Measurements from ENCODE around the gene SPG11. TPM values are rescaled to one million over a fixed set of nuclear protein-coding genes. Genes with fewer than 3 reads are reported as not detected.

The SPG11 gene
- total RNA-seq, 1 experiment from 2014 or later: 50.5 TPM

- DNase-seq (ENCODE audit: low read depth): no peak
Observed at GRCh38 chr15:44529864-44530604, 133.4 kb downstream of the SPG11 start.

- DNase-seq (ENCODE audit: low read depth): no peak
Observed at GRCh38 chr15:44527241-44527640, 136.2 kb downstream of the SPG11 start.

GRCh38 chr15:44525018-44525417 lies 138.4 kb downstream of the SPG11 start:
- DNase-seq (ENCODE audit: low read depth): no peak

GRCh38 chr15:44519537-44519936 lies 143.9 kb downstream of the SPG11 start:
- no peak for DNase-seq (ENCODE audit: low read depth)

GRCh38 chr15:44516436-44516835 lies 147.0 kb downstream of the SPG11 start:
- DNase-seq (ENCODE audit: low read depth): no peak

Other genes starting within 250 kb of the SPG11 start
- gene CTDSPL2, start 236.0 kb downstream of the SPG11 start, total RNA-seq (2014; rRNA removed; shearing (Covaris generic)): 116 and 121 TPM in 2 replicates
- gene EIF3J, start 126.5 kb downstream of the SPG11 start, total RNA-seq (2014; rRNA removed; shearing (Covaris generic)): 32.7 and 44.9 TPM in 2 replicates
- gene PATL2, start 47.7 kb upstream of the SPG11 start, total RNA-seq (2014; rRNA removed; shearing (Covaris generic)): 0.20 and 1.1 TPM in 2 replicates
- 9,682 and 10,210 TPM in 2 replicates for gene B2M, start 47.9 kb upstream of the SPG11 start, total RNA-seq (2014; rRNA removed; shearing (Covaris generic))
- gene TRIM69, start 72.9 kb upstream of the SPG11 start, total RNA-seq (2014; rRNA removed; shearing (Covaris generic)): 10.5 and 13.9 TPM in 2 replicates